IMR-90 (cell line): ENCODE data around the gene F3. TPM values are rescaled to one million over a fixed set of nuclear protein-coding genes. Genes with fewer than 3 reads are reported as not detected.
A peak's percentile ranks its signal among the peaks of the same experiment; 100 is the strongest.

ENCODE experiments used
- ATAC-seq: fragments of 200-7000 bp; cut with Tn5 transposase; 2 replicates; pipeline ENCODE4 v1.9.1; 2020; ENCODE audit warnings: low read depth, mild to moderate bottlenecking, moderate library complexity
- BruUV-seq: library from RNA; stranded (reverse); fragments of 400-500 nt; replicated peaks from 2 replicates; lab custom pipeline; 2021; lab: Mats Ljungman, UMichigan
- CTCF ChIA-PET: fragments of 300-600 bp; formaldehyde crosslinking; extraction: SDS; loops from one replicate; lab custom pipeline; 2021; ENCODE audit warnings: antibody characterized with exemption; lab: Yijun Ruan, JAX
- POLR2A ChIA-PET: fragments of 300-600 bp; sonication (Branson Sonifier 250); formaldehyde crosslinking; loops from one replicate; lab custom pipeline; 2022; ENCODE audit warnings: antibody characterized with exemption; ENCODE audit not compliant: unreplicated experiment; lab: Charles Lee
- DNase-seq: peaks from one replicate; pipeline ENCODE4 v3.0.0; 2013
- H2AFZ ChIP-seq: replicated peaks from 2 replicates; pipeline ENCODE3; 2013; ENCODE audit warnings: low read length, mild to moderate bottlenecking; ENCODE audit not compliant: poor library complexity
- H2AK5ac ChIP-seq: 2 replicates; pipeline ENCODE4 v1.6.1; 2013; ENCODE audit warnings: low read depth, low read length, inconsistent platforms
- H2AK9ac ChIP-seq: replicated peaks from 2 replicates; pipeline ENCODE3; 2013; ENCODE audit warnings: mild to moderate bottlenecking, low read depth, low read length, moderate library complexity; ENCODE audit not compliant: poor library complexity
- H2BK120ac ChIP-seq: 2 replicates; pipeline ENCODE4 v1.6.1; 2013; ENCODE audit warnings: low read depth, low read length, inconsistent platforms
- H2BK15ac ChIP-seq: 3 replicates; pipeline ENCODE4 v1.6.1; 2013; ENCODE audit warnings: low read depth, low read length, inconsistent platforms
- H2BK20ac ChIP-seq: 2 replicates; pipeline ENCODE4 v1.6.1; 2013; ENCODE audit warnings: low read depth, mild to moderate bottlenecking, inconsistent platforms, low read length, moderate library complexity
- H2BK5ac ChIP-seq: 2 replicates; pipeline ENCODE4 v1.6.1; 2013; ENCODE audit warnings: mild to moderate bottlenecking, low read depth, low read length, inconsistent platforms; ENCODE audit not compliant: poor library complexity, severe bottlenecking
- H3K14ac ChIP-seq: replicated peaks from 2 replicates; pipeline ENCODE4 v1.6.1; 2013; ENCODE audit warnings: low read depth, low read length, inconsistent platforms
- H3K18ac ChIP-seq: 2 replicates; pipeline ENCODE4 v1.6.1; 2013; ENCODE audit warnings: low read depth, low read length, control low read depth
- H3K23ac ChIP-seq: 2 replicates; pipeline ENCODE4 v1.6.1; 2013; ENCODE audit warnings: low read depth, low read length, inconsistent platforms
- H3K27ac ChIP-seq: 2 replicates; pipeline ENCODE4 v1.5.1; 2013; ENCODE audit warnings: mild to moderate bottlenecking, control low read depth, low read length; ENCODE audit not compliant: insufficient read depth
- H3K27me3 ChIP-seq: 2 replicates; pipeline ENCODE4 v1.6.1; 2013; ENCODE audit warnings: low read length; ENCODE audit not compliant: control insufficient read depth, insufficient read depth
- H3K36me3 ChIP-seq: 2 replicates; pipeline ENCODE4 v1.6.1; 2013; ENCODE audit warnings: low read length, mixed read lengths; ENCODE audit not compliant: control insufficient read depth, insufficient read depth
- H3K4ac ChIP-seq: 2 replicates; pipeline ENCODE4 v1.6.1; 2013; ENCODE audit warnings: low read depth, low read length, inconsistent platforms
- H3K4me1 ChIP-seq: 2 replicates; pipeline ENCODE4 v1.6.1; 2013; ENCODE audit warnings: low read length, mixed read lengths; ENCODE audit not compliant: control insufficient read depth, insufficient read depth
- H3K4me2 ChIP-seq: 2 replicates; pipeline ENCODE4 v1.6.1; 2013; ENCODE audit warnings: low read depth, mild to moderate bottlenecking, control low read depth, low read length, moderate library complexity
- H3K4me3 ChIP-seq: 2 replicates; pipeline ENCODE4 v1.5.1; 2013; ENCODE audit warnings: low read depth, mild to moderate bottlenecking, control low read depth, low read length, moderate library complexity; ENCODE audit not compliant: insufficient read depth
- H3K56ac ChIP-seq: 2 replicates; pipeline ENCODE4 v1.6.1; 2013; ENCODE audit warnings: low read length, inconsistent platforms; ENCODE audit not compliant: insufficient read depth; ENCODE audit errors: extremely low read depth
- H3K79me1 ChIP-seq, 2 experiments: 2 replicates each; pipeline ENCODE4 v1.6.1; 2013; ENCODE audit warnings: low read length in 2 of 2, inconsistent platforms in 1 of 2, low read depth in 1 of 2
- H3K9ac ChIP-seq: 2 replicates; pipeline ENCODE4 v1.6.1; 2013; ENCODE audit warnings: low read depth, low read length, control low read depth
- H3K9me1 ChIP-seq: 2 replicates; pipeline ENCODE4 v1.6.1; 2013; ENCODE audit warnings: low read length, inconsistent platforms; ENCODE audit not compliant: insufficient read depth
- H3K9me3 ChIP-seq: 2 replicates; pipeline ENCODE4 v1.6.1; 2013; ENCODE audit warnings: low read length; ENCODE audit not compliant: control insufficient read depth, insufficient read depth
- H4K20me1 ChIP-seq: 2 replicates; pipeline ENCODE4 v1.6.1; 2013; ENCODE audit warnings: low read length, inconsistent platforms; ENCODE audit not compliant: insufficient read depth
- H4K5ac ChIP-seq: 2 replicates; pipeline ENCODE4 v1.6.1; 2013; ENCODE audit warnings: mild to moderate bottlenecking, low read depth, low read length, control low read depth
- H4K8ac ChIP-seq, 2 experiments: 2 replicates each; pipeline ENCODE4 v1.6.1; 2013; ENCODE audit warnings: low read depth in 2 of 2, low read length in 2 of 2, control low read depth in 1 of 2, inconsistent platforms in 1 of 2
- H4K91ac ChIP-seq: 2 replicates; pipeline ENCODE4 v1.6.1; 2013; ENCODE audit warnings: low read depth, low read length, inconsistent platforms; ENCODE audit not compliant: insufficient read depth
- BHLHE40 ChIP-seq: fragments of 150-350 bp; IDR thresholded peaks from 2 replicates; pipeline ENCODE4 v1.6.1; 2016; ENCODE audit warnings: mild to moderate bottlenecking, low read depth, low read length
- CEBPB ChIP-seq: IDR thresholded peaks from 2 replicates; pipeline ENCODE4 v1.6.1; 2012; ENCODE audit warnings: low read depth, low read length, improper control_type of control experiment
- NFE2L2 ChIP-seq: fragments of 150-350 bp; IDR thresholded peaks from 2 replicates; pipeline ENCODE4 v1.6.1; 2016; ENCODE audit warnings: low read depth, mild to moderate bottlenecking, low read length
- POLR2A ChIP-seq: IDR thresholded peaks from 2 replicates; pipeline ENCODE4 v1.6.1; 2012; ENCODE audit warnings: mild to moderate bottlenecking, low read depth, low read length
- WGBS, 2 experiments: methylation state at CpG; one replicate each; pipeline versions ENCODE4 v1.1.5 to v1.1.7; 2013; ENCODE audit warnings: missing lambda C conversion rate in 2 of 2; ENCODE audit not compliant: insufficient read length in 1 of 2; ENCODE audit errors: extremely low coverage in 2 of 2; 5-methylcytosine and 5-hydroxymethylcytosine counted together
- dilution Hi-C: fragments of 300-500 bp; cut with HindIII; formaldehyde crosslinking; loops from one replicate; pipeline ENCODE4 v1.14.3; 2018; ENCODE audit warnings: low sequenced_read_pairs; ENCODE audit not compliant: unreplicated experiment
- in situ Hi-C: fragments of 300-500 bp; cut with MboI; formaldehyde crosslinking; loops from 3 replicates; pipeline ENCODE4 v1.14.3; 2019; ENCODE audit warnings: low sequenced_read_pairs, inconsistent platforms, mixed read lengths
- intact Hi-C: fragments of 100-400 bp; cut with micrococcal nuclease; formaldehyde crosslinking; loops from 2 replicates; pipeline ENCODE4 v1.10.0; 2022
- polyA plus RNA-seq, 3 experiments: library from polyadenylated mRNA; depleted of rRNA; stranded (reverse); fragments of >200 nt; gene quantifications; 2 replicates each; pipeline ENCODE4 v1.2.3, GENCODE V29; 2012; ENCODE audit warnings: low replicate concordance in 1 of 3
- total RNA-seq: library from RNA; depleted of rRNA; stranded (reverse); fragments of >200 nt; gene quantifications from 2 replicates; pipeline ENCODE4 v1.2.3, GENCODE V29; 2012

F3 gene
- total and polyA plus RNA-seq, 2 of the 4 experiments (the other 2 are of a cell fraction) = 75.6 to 126 TPM

GRCh38 chr1:94543001-94543400 is 1.4 kb upstream of the F3 start:
- H2BK15ac ChIP-seq = peak overlapping the region; percentile 26; the same call in 1 of the 3 replicates
- CTCF ChIA-PET = interaction anchor here (0.9 to 1.4 kb wide), 2 partner anchors 13 to 262 kb away, joined by 3 to 4 read pairs; no protein-coding TSS in a partner anchor
- peak overlapping the region; percentile 30; the same call in 1 of the 2 replicates for H2BK20ac ChIP-seq
- H4K20me1 ChIP-seq = peaks cover 34% of the 10 kb centered on the region
- DNase-seq (peak; percentile 69), ATAC-seq (no peak)
- H3K23ac ChIP-seq = peak overlapping the region; percentile 91; the same call in 1 of the 2 replicates
- H3K9me3 ChIP-seq = no peaks in the 10 kb centered on the region
- peak overlapping the region; percentile 94 for H2BK5ac ChIP-seq
- H3K14ac ChIP-seq = peak overlapping the region; percentile 11
- in situ Hi-C loops = loop anchor here (5.0 kb wide), 1 partner anchor 64 kb away; no protein-coding TSS in a partner anchor
- H3K36me3 ChIP-seq = peaks cover 21% of the 10 kb centered on the region
- TF ChIP-seq CEBPB (peak; percentile 56), NFE2L2 (no peak), BHLHE40 (no peak), POLR2A (peak; percentile 59; the same call in 1 of the 2 replicates)
- peak overlapping the region; percentile 49; the same call in 1 of the 2 replicates for H3K18ac ChIP-seq
- H3K56ac ChIP-seq = peak overlapping the region; percentile 87; the same call in 1 of the 2 replicates
- peak overlapping the region; percentile 83; the same call in 1 of the 2 replicates for H3K9ac ChIP-seq
- H3K79me1 ChIP-seq = peaks cover 4 to 42% of the 10 kb centered on the region in 2 experiments; a peak in 2 of 4 replicates
- no peak overlapping the region for H3K27ac ChIP-seq
- H2BK120ac ChIP-seq = peak overlapping the region; percentile 91; the same call in 1 of the 2 replicates
- no peak overlapping the region for H2AFZ ChIP-seq
- H3K27me3 ChIP-seq = no peaks in the 10 kb centered on the region
- BruUV-seq = no TSS peak
- no peak overlapping the region for H2AK5ac ChIP-seq
- intact Hi-C loops = loop anchor here (5.0 kb wide), 1 partner anchor 134 kb away; no protein-coding TSS in a partner anchor
- no peak overlapping the region for H4K5ac ChIP-seq
- 0% methylated on average over 1 of the region's 1 CpG; no CpG with 5 or more reads in 1 of the 2 experiments for WGBS, 2 experiments
- H3K4me1 ChIP-seq = peaks cover 5% of the 10 kb centered on the region
- POLR2A ChIA-PET = interaction anchor here (0.7 to 3.7 kb wide), 17 partner anchors 13 to 258 kb away, joined by 3 to 28 read pairs (median 8); no protein-coding TSS in a partner anchor
- peak overlapping the region; percentile 53; the same call in 1 of the 2 replicates for H3K4me3 ChIP-seq
- H3K9me1 ChIP-seq = peaks cover 2% of the 10 kb centered on the region; the same call in 1 of the 2 replicates
- H2AK9ac ChIP-seq = no peak overlapping the region
- H3K4ac ChIP-seq = peak overlapping the region; percentile 62; the same call in 1 of the 2 replicates
- H4K91ac ChIP-seq = peak overlapping the region; percentile 43; the same call in 1 of the 2 replicates
- dilution Hi-C loops = loop anchor here (25.0 kb wide), 1 partner anchor 244 kb away; no protein-coding TSS in a partner anchor
- H3K4me2 ChIP-seq = peak overlapping the region; percentile 65; the same call in 1 of the 2 replicates
- H4K8ac ChIP-seq = peak overlapping the region; percentile 56 to 91; a peak in 2 of 4 replicates
